Loucy (cell line): Measurements from ENCODE around the gene SDF2L1.
"Not testable (repeated sequence)": the region's sequence is repeated elsewhere in the genome, so short reads cannot be mapped to it uniquely, and the experiment has no call there.

Experiments
- CTCF ChIP-seq: fragments of 200-600 bp; sonication (generic); conservative IDR thresholded peaks from 2 replicates; pipeline ENCODE4 v1.5.1; 2014; ENCODE audit warnings: mild to moderate bottlenecking, antibody characterized with exemption, low read length
- EZH2phosphoT487 ChIP-seq: fragments of 200-600 bp; IDR thresholded peaks from 2 replicates; pipeline ENCODE4 v1.6.1; 2018; ENCODE audit warnings: antibody characterized with exemption, mild to moderate bottlenecking, moderate library complexity, borderline replicate concordance

- not testable (repeated sequence) for TF ChIP-seq CTCF, EZH2phosphoT487
Observed at GRCh38 chr22:21609556-21610157, 32.4 kb upstream of the SDF2L1 start.
